ENCODE results near the gene AVP.

AVP gene

DNA sequence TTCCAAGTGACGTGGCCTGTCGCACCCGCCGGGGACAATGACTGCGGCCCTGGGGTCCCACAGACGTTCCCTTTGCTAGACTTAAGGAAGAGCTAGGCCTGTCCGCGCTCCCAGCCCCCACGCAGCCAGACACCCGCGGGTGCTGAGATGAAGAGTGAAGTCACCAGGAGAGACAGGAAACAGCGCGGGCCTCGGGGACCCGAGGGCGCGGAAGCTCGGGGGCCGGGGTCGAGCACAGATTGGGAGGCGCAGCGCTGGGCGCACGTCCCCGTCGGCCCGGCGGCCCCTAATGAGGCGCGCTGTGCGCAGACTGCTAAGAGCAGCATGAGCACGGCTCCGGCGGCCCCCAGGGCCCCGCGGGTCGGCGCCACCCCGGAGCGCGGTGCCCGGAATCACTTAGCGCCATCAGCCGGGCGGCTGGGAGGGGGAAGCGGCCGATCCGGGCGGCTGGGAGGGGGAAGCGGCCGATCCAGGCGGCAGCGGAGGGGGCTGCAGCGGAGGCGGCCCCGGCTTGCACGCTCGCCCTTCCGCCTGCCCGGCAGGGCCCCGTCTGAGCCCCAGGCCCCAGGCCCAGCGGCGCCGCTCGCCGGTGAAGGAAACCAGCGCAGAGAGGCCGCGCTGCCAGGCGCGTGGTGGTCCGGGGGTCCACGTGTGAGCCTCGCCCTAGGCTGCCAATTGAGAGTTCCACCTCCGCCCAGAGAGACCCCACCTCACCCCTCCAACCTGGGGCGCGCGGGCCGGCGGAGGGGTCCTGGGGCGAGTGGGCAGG is 8.3 kb upstream of the AVP start:
- H3K27ac ChIP-seq: no peak overlapping the region
- H3K36me3 ChIP-seq: no peaks in the 10 kb centered on the region
- intact Hi-C loops (cut with DNase I; ENCODE audit: low total_unique reads): no loop called here
- no peak overlapping the region for H3K4me3 ChIP-seq
- no peak for DNase-seq
- H3K27me3 ChIP-seq: peaks cover 0 to 40% of the 10 kb centered on the region in 2 donors
- no peaks in the 10 kb centered on the region for H3K9me3 ChIP-seq
- TF ChIP-seq, protein P1, sequence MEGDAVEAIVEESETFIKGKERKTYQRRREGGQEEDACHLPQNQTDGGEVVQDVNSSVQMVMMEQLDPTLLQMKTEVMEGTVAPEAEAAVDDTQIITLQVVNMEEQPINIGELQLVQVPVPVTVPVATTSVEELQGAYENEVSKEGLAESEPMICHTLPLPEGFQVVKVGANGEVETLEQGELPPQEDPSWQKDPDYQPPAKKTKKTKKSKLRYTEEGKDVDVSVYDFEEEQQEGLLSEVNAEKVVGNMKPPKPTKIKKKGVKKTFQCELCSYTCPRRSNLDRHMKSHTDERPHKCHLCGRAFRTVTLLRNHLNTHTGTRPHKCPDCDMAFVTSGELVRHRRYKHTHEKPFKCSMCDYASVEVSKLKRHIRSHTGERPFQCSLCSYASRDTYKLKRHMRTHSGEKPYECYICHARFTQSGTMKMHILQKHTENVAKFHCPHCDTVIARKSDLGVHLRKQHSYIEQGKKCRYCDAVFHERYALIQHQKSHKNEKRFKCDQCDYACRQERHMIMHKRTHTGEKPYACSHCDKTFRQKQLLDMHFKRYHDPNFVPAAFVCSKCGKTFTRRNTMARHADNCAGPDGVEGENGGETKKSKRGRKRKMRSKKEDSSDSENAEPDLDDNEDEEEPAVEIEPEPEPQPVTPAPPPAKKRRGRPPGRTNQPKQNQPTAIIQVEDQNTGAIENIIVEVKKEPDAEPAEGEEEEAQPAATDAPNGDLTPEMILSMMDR (IDR thresholded peaks at IDR 0.05): no peak
- peaks cover 0 to 9% (median 3%) of the 10 kb centered on the region in 4 donors for H3K4me1 ChIP-seq

DNA sequence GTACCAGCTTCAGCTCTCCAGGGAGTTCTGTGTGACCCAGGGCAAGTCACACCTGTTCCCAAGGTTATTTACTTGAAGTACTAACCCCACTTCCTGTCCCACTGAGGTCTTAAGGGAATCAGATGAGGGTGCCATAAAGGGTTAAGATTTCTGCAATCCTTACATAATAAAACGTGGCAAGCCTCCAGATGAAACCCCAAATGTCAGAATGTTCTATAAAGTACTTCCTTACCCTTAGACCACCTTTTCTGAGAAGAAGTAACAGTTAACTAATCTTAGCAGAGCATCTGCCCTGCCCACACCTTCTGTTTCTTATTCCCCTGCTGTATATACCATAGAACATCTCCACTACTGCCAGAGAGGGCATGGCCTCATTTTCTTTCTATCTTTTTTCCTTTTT is 6.0 kb upstream of the AVP start:
- TF ChIP-seq, protein P1 (IDR thresholded peaks at IDR 0.05): no peak
- no peaks in the 10 kb centered on the region for H3K9me3 ChIP-seq
- peaks cover 0 to 9% (median 3%) of the 10 kb centered on the region in 4 donors for H3K4me1 ChIP-seq
- DNase-seq: no peak
- no peak overlapping the region for H3K27ac ChIP-seq
- H3K4me3 ChIP-seq: no peak overlapping the region
- H3K36me3 ChIP-seq: no peaks in the 10 kb centered on the region
- H3K27me3 ChIP-seq: peaks cover 0 to 45% of the 10 kb centered on the region in 2 donors
- intact Hi-C loops (cut with DNase I; ENCODE audit: low total_unique reads): no loop called here

- Histone ChIP-seq H3K36me3 (no peaks in the 10 kb centered on the region), H3K27me3 (peaks cover 0 to 64% of the 10 kb centered on the region in 2 donors), H3K4me1 (peaks cover 0 to 10% (median 7%) of the 10 kb centered on the region in 4 donors), H3K27ac (no peak overlapping the region), H3K9me3 (no peaks in the 10 kb centered on the region), H3K4me3 (no peak overlapping the region)
- intact Hi-C loops (cut with DNase I; ENCODE audit: low total_unique reads): no loop called here
- DNase-seq: no peak
- TF ChIP-seq, protein P1 (IDR thresholded peaks at IDR 0.05): no peak
Observed at GRCh38 chr20:3088031-3088430, 3.5 kb upstream of the AVP start.

- no peak overlapping the region for H3K4me3 ChIP-seq
- DNase-seq: no peak
- TF ChIP-seq, protein P1 (IDR thresholded peaks at IDR 0.05): no peak
- intact Hi-C loops (cut with DNase I; ENCODE audit: low total_unique reads): no loop called here
- H3K27ac ChIP-seq: no peak overlapping the region
- H3K36me3 ChIP-seq: no peaks in the 10 kb centered on the region
- no peaks in the 10 kb centered on the region for H3K9me3 ChIP-seq
- peaks cover 0 to 69% of the 10 kb centered on the region in 2 donors for H3K27me3 ChIP-seq
- H3K4me1 ChIP-seq: peaks cover 0 to 20% (median 16%) of the 10 kb centered on the region in 4 donors
Observed at GRCh38 chr20:3085571-3086072, 1.1 kb upstream of the AVP start.

DNA sequence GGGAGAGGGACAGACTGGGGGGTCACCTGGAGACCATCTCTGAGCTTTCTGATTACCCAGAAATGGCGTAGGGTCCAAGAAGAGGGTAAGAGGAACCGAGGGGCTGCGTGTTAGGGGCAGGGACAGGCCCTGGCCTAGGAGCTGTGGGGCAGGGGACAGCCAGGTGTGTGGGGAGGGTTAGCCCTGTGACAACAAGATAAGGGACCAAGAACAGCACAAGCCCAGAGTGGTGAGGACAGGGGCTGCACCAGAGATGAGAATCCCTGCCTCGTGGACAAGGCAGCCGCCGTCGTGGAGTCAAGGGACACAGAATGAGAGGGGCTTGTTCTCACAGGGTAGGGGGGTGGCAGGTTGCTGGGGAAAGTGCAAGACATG is 449 bp upstream of the AVP start:
- peaks cover 0 to 22% (median 16%) of the 10 kb centered on the region in 4 donors for H3K4me1 ChIP-seq
- intact Hi-C loops (cut with DNase I; ENCODE audit: low total_unique reads): no loop called here
- no peaks in the 10 kb centered on the region for H3K36me3 ChIP-seq
- TF ChIP-seq, protein P1 (IDR thresholded peaks at IDR 0.05): no peak
- H3K27ac ChIP-seq: no peak overlapping the region
- peaks cover 0 to 67% of the 10 kb centered on the region in 2 donors for H3K27me3 ChIP-seq
- no peak for DNase-seq
- H3K9me3 ChIP-seq: no peaks in the 10 kb centered on the region
- no peak overlapping the region for H3K4me3 ChIP-seq

All from tibial artery (tissue), 4 donors.